Stimulated activated CD4-positive, alpha-beta T cell treated with anti-CD3 and anti-CD28 coated beads, Interleukin-1b, Interleukin-23, amount 100 ng/mL, for 1 hour (primary cell): ENCODE results near the gene TRIM49C.
"Not testable (repeated sequence)": the region's sequence is repeated elsewhere in the genome, so short reads cannot be mapped to it uniquely, and the experiment has no call there.

Experiments used
- DNase-seq, 2 donors: peaks; one replicate each; pipeline ENCODE4 v3.0.0-alpha.2; 2020; ENCODE audit warnings: low read depth in 2 of 2

TRIM49C gene

GRCh38 chr11:90030806-90031205 is at the start of gene TRIM49C:
TSS of gene TRIM49C (plus strand) at chr11:90031106. CDS start at chr11:90035212, 4,106 bp downstream.
- not testable (repeated sequence) for DNase-seq

DNA sequence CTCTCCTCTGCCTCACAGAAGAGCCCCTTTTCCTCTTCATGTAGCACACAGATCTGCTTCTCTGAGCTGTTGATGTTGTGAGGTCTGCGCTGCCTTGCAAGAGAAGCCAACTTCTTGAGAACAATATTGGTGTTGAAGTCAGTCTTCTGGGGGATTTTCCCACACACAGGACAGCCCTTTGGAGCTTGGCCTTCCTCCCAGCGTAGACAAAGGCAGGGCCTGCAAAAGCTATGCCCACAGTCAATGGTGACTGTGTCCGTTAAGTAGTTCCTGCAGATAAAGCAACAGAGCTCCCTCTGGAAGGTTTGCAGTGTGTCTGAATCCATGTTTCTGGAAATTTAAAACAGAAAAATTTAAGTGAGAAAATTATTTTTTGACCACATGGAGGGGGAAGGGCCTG is 6.7 kb upstream of the TRIM49C start:
- DNase-seq = not testable (repeated sequence)

- DNase-seq = not testable (repeated sequence)
These were observed 20.8 kb downstream of the TRIM49C start for GRCh38 chr11:90051591-90052209.

GRCh38 chr11:90052311-90052710 is 21.4 kb downstream of the TRIM49C start:
- DNase-seq = not testable (repeated sequence)

GRCh38 chr11:90053545-90053944 is 22.6 kb downstream of the TRIM49C start:
- DNase-seq = not testable (repeated sequence)

DNA sequence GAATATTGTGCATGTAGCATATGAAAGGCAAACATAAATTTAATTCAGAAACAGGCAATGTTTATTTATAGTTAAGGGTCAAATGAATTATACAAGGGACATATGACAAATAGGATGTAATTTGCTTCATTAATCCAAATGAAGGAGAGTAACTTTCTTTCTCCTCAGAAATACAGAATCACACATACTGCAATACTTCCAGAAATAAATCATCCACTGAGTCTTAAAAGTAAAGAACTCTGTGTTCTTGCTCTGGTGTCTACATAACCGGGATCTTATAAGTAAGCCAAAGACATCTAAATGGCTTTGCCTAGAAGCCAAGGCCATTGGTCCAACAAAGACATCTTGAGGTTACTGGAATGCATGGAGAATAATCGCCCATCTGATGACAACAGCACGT is 54.7 kb downstream of the TRIM49C start, which contains the start of gene UBTFL1:
Gene UBTFL1, plus strand, starts transcription at position 301 of the 400 bp plus-strand sequence. Its CDS starts 0 bp downstream, at position 301.
- not testable (repeated sequence) for DNase-seq

GRCh38 chr11:90088731-90089130 is 57.8 kb downstream of the TRIM49C start:
- not testable (repeated sequence) for DNase-seq
